B cell (primary cell): Measurements from ENCODE around the gene ID3. TPM values are rescaled to one million over a fixed set of nuclear protein-coding genes. Genes with fewer than 3 reads are reported as not detected.
A peak's percentile ranks its signal among the peaks of the same experiment; 100 is the strongest.

Experiments
- ATAC-seq: fragments of 200-7000 bp; cut with Tn5 transposase; one replicate; pipeline ENCODE4 v1.10.0; 2021; ENCODE audit warnings: low read depth, mild to moderate bottlenecking, moderate number of reproducible peaks, moderate library complexity
- CTCF ChIA-PET: fragments of 350-600 bp; sonication (Branson Sonifier 250); formaldehyde crosslinking; loops from one replicate; lab custom pipeline; 2021; ENCODE audit warnings: antibody characterized with exemption, inconsistent platforms; lab: Charles Lee
- POLR2A ChIA-PET: fragments of 350-600 bp; sonication (Branson Sonifier 250); formaldehyde crosslinking; loops from one replicate; lab custom pipeline; 2021; ENCODE audit warnings: antibody characterized with exemption; lab: Charles Lee
- DNase-seq: peaks from one replicate; pipeline ENCODE4 v3.0.0; 2013
- H2AFZ ChIP-seq: 2 replicates; pipeline ENCODE4 v1.6.1; 2012; ENCODE audit warnings: mild to moderate bottlenecking, low read depth, low read length; ENCODE audit not compliant: insufficient read depth, poor library complexity, severe bottlenecking
- H3K27ac ChIP-seq, 2 donors: 1 replicate in 1 of 2; 2 replicates in 1 of 2; pipeline ENCODE4 v1.5.1; 2012 to 2013; ENCODE audit warnings: low read length in 2 of 2, mild to moderate bottlenecking in 2 of 2, moderate library complexity in 1 of 2
- H3K27me3 ChIP-seq, 4 experiments: fragments of 200-600 bp in 1 of 4; sonication (generic) in 1 of 4; replicated peaks in 1 of 4; 1 replicate in 2 of 4; 2 replicates in 2 of 4; pipeline versions ENCODE4 v1.6.1 to v1.7.0; 2013 to 2016; ENCODE audit warnings: low read length in 3 of 4, mild to moderate bottlenecking in 2 of 4, mixed read lengths in 1 of 4, moderate library complexity in 1 of 4; ENCODE audit not compliant: insufficient read depth in 4 of 4, control insufficient read depth in 3 of 4; ENCODE audit errors: control extremely low read depth in 1 of 4
- H3K36me3 ChIP-seq, 2 experiments: replicated peaks in 1 of 2; 1 replicate in 1 of 2; 2 replicates in 1 of 2; pipeline versions ENCODE4 v1.6.1 to v1.7.1; 2013; ENCODE audit warnings: low read length in 1 of 2; ENCODE audit not compliant: insufficient read depth in 2 of 2, control insufficient read depth in 1 of 2; ENCODE audit errors: control extremely low read depth in 1 of 2, extremely low read depth in 1 of 2
- H3K4me1 ChIP-seq, 2 donors: fragments of 200-600 bp in 1 of 2; sonication (generic) in 1 of 2; 1 replicate in 1 of 2; 2 replicates in 1 of 2; pipeline versions ENCODE4 v1.5.1 to v1.6.1; 2013 to 2017; ENCODE audit warnings: low read length in 2 of 2; ENCODE audit not compliant: control insufficient read depth in 2 of 2, insufficient read depth in 2 of 2
- H3K4me2 ChIP-seq: replicated peaks from 2 replicates; pipeline ENCODE3; 2012; ENCODE audit warnings: mild to moderate bottlenecking, low read depth, low read length; ENCODE audit not compliant: poor library complexity, severe bottlenecking
- H3K4me3 ChIP-seq, 5 experiments: fragments of 200-600 bp in 1 of 5; sonication (generic) in 1 of 5; 1 replicate in 3 of 5; 2 replicates in 2 of 5; pipeline versions ENCODE4 v1.5.1 to v1.7.0; 2011 to 2016; ENCODE audit warnings: low read length in 4 of 5, mild to moderate bottlenecking in 4 of 5, low read depth in 2 of 5, control low read depth in 1 of 5, moderate library complexity in 1 of 5; ENCODE audit not compliant: insufficient read depth in 1 of 5; ENCODE audit errors: control extremely low read depth in 1 of 5, extremely low read depth in 1 of 5
- H3K79me2 ChIP-seq: fragments of 200-600 bp; sonication (generic); one replicate; pipeline ENCODE4 v1.6.0; 2016; ENCODE audit warnings: low read length; ENCODE audit not compliant: control insufficient read depth, insufficient read depth
- H3K9ac ChIP-seq: fragments of 200-600 bp; sonication (generic); 2 replicates; pipeline ENCODE4 v1.6.1; 2017; ENCODE audit warnings: mild to moderate bottlenecking, low read length, moderate library complexity
- H3K9me3 ChIP-seq, 3 donors: one replicate each; pipeline versions ENCODE4 v1.6.1 to v1.7.1; 2013; ENCODE audit warnings: low read length in 2 of 3; ENCODE audit not compliant: control insufficient read depth in 2 of 3, insufficient read depth in 1 of 3; ENCODE audit errors: control extremely low read depth in 1 of 3
- H4K20me1 ChIP-seq: 2 replicates; pipeline ENCODE4 v1.6.0; 2012; ENCODE audit warnings: mild to moderate bottlenecking, low read length; ENCODE audit not compliant: insufficient read depth, control insufficient read depth, poor library complexity, severe bottlenecking
- H3K27ac Mint-ChIP-seq: one replicate; pipeline ENCODE4 v1.8.0; 2021; ENCODE audit warnings: mixed read lengths
- H3K27me3 Mint-ChIP-seq: one replicate; pipeline ENCODE4 v1.8.0; 2021; ENCODE audit warnings: mixed read lengths
- H3K4me1 Mint-ChIP-seq: one replicate; pipeline ENCODE4 v1.8.0; 2021; ENCODE audit warnings: mixed read lengths
- H3K4me3 Mint-ChIP-seq: one replicate; pipeline ENCODE4 v1.8.0; 2021; ENCODE audit warnings: mixed read lengths
- H3K9me3 Mint-ChIP-seq: one replicate; pipeline ENCODE4 v1.8.0; 2022; ENCODE audit warnings: mixed read lengths; ENCODE audit not compliant: insufficient read depth
- CTCF ChIP-seq: fragments of 200-600 bp; IDR thresholded peaks from one replicate; pipeline ENCODE4 v1.8.0; 2022; ENCODE audit warnings: antibody characterized with exemption, mild to moderate bottlenecking
- EZH2 ChIP-seq: IDR thresholded peaks from 2 replicates; pipeline ENCODE4 v1.6.1; 2012; ENCODE audit warnings: borderline replicate concordance, low read depth, mild to moderate bottlenecking, moderate library complexity, low read length; ENCODE audit not compliant: insufficient read depth, poor library complexity, severe bottlenecking
- WGBS: methylation state at CpG from one replicate; pipeline ENCODE4 v1.1.5; 2013; ENCODE audit warnings: missing lambda C conversion rate; ENCODE audit not compliant: insufficient coverage; 5-methylcytosine and 5-hydroxymethylcytosine counted together
- intact Hi-C: fragments of 100-400 bp; cut with micrococcal nuclease; formaldehyde crosslinking; loops from one replicate; pipeline ENCODE4 v1.10.0; 2022
- polyA plus RNA-seq: library from polyadenylated mRNA; depleted of rRNA; stranded (reverse); fragments of >200 nt; gene quantifications from 2 replicates; pipeline ENCODE4 v1.2.3, GENCODE V29; 2012
- total RNA-seq, 2 donors: library from RNA; stranded (reverse); fragments of 120-200 nt in 1 of 2; gene quantifications; 1 replicate in 1 of 2; 2 replicates in 1 of 2; pipeline versions ENCODE4 v1.2.3 to v1.2.4, GENCODE V29; 2013 to 2022

ID3 gene
- total and polyA plus RNA-seq, 2 donors (not counting 1 experiment from before 2014, with no cell fraction given), result 212 to 367 TPM

GRCh38 chr1:23607944-23608343, 48.6 kb upstream of the ID3 start:
- Histone ChIP-seq H3K36me3 (no peaks in the 10 kb centered on the region), H4K20me1 (no peaks in the 10 kb centered on the region), H3K27me3 (no peaks in the 10 kb centered on the region), H2AFZ (no peak overlapping the region), H3K4me3 (no peak overlapping the region), H3K9me3 (no peaks in the 10 kb centered on the region), H3K4me1 (peaks cover 44 to 53% of the 10 kb centered on the region in 2 donors), H3K79me2 (peaks cover 6% of the 10 kb centered on the region), H3K4me2 (no peak overlapping the region), H3K9ac (no peak overlapping the region), H3K27ac (peak overlapping the region in 1 of 2 donors; percentile 7)
- intact Hi-C loops, result no loop called here
- POLR2A ChIA-PET, result interaction anchor here (3.2 kb wide), 1 partner anchor 16 kb away, joined by 11 read pairs; no protein-coding TSS in a partner anchor
- Mint-ChIP-seq H3K9me3 (no peaks in the 10 kb centered on the region), H3K27me3 (no peaks in the 10 kb centered on the region), H3K4me3 (no peak overlapping the region), H3K27ac (peak overlapping the region; percentile 81), H3K4me1 (peaks cover 59% of the 10 kb centered on the region)
- no peak for DNase-seq
- CTCF ChIA-PET, result interaction anchor here (0.7 to 1.9 kb wide), 7 partner anchors 10 to 63 kb away, joined by 3 to 10 read pairs (median 4); no protein-coding TSS in a partner anchor
- TF ChIP-seq CTCF, result no peak
- TF ChIP-seq EZH2, result no peak
- 87% methylated on average over 4 of the region's 4 CpGs for WGBS
- no peak for ATAC-seq
